ENCODE results near the gene CD7. TPM values are rescaled to one million over a fixed set of nuclear protein-coding genes. Genes with fewer than 3 reads are reported as not detected.

CD7 gene
- total RNA-seq, 1 experiment from 2014 or later = not detected

- no peak for DNase-seq (ENCODE audit: low spot score)
- H3K4me3 ChIP-seq (ENCODE audit: low read depth, low read length, poor library complexity, severe bottlenecking) = no peak overlapping the region
- no peaks in the 10 kb centered on the region for H3K9me3 ChIP-seq (ENCODE audit: low read depth, low read length, poor library complexity, severe bottlenecking)
- BruUV-seq (replicated peaks) = no TSS peak
- ChIA-PET POLR2A (ENCODE audit: low non-redundant PET) (no interaction called here), CTCF (no interaction called here)
- no peak overlapping the region for H3K27ac ChIP-seq (ENCODE audit: low read depth, low read length, poor library complexity, severe bottlenecking)
- no peaks in the 10 kb centered on the region for H3K27me3 ChIP-seq (replicated peaks; ENCODE audit: insufficient read depth, low read depth, low read length, poor library complexity)
- no peaks in the 10 kb centered on the region for H3K36me3 ChIP-seq (ENCODE audit: insufficient read depth, low read length, poor library complexity, severe bottlenecking)
- intact Hi-C loops (cut with micrococcal nuclease; ENCODE audit: unreplicated experiment) = no loop called here
- no peaks in the 10 kb centered on the region for H3K4me1 ChIP-seq (ENCODE audit: insufficient read depth, low read length, poor library complexity, severe bottlenecking)
- no peak for TF ChIP-seq CTCF (conservative IDR thresholded peaks at IDR 0.05; ENCODE audit: low read depth, low read length)
These were observed 1.6 kb upstream of the CD7 start for GRCh38 chr17:82318772-82319606.

- intact Hi-C loops (cut with micrococcal nuclease; ENCODE audit: unreplicated experiment) = no loop called here
- ChIA-PET POLR2A (ENCODE audit: low non-redundant PET) (no interaction called here), CTCF (no interaction called here)
- BruUV-seq (replicated peaks) = no TSS peak
- no peak for TF ChIP-seq CTCF (conservative IDR thresholded peaks at IDR 0.05; ENCODE audit: low read depth, low read length)
- TF ChIP-seq EZH2 (IDR thresholded peaks at IDR 0.05; ENCODE audit: borderline replicate concordance, low read depth, low read length, poor library complexity, severe bottlenecking) = no peak
- Histone ChIP-seq H3K4me3 (ENCODE audit: low read depth, low read length, poor library complexity, severe bottlenecking) (no peak overlapping the region), H3K27ac (ENCODE audit: low read depth, low read length, poor library complexity, severe bottlenecking) (no peak overlapping the region), H3K27me3 (replicated peaks; ENCODE audit: insufficient read depth, low read depth, low read length, poor library complexity) (no peaks in the 10 kb centered on the region), H3K9me3 (ENCODE audit: low read depth, low read length, poor library complexity, severe bottlenecking) (no peaks in the 10 kb centered on the region), H3K36me3 (ENCODE audit: insufficient read depth, low read length, poor library complexity, severe bottlenecking) (no peaks in the 10 kb centered on the region), H3K4me1 (ENCODE audit: insufficient read depth, low read length, poor library complexity, severe bottlenecking) (no peaks in the 10 kb centered on the region)
- no peak for DNase-seq (ENCODE audit: low spot score)
These were observed 726 bp upstream of the CD7 start for GRCh38 chr17:82318169-82318498.

- Histone ChIP-seq H3K27me3 (replicated peaks; ENCODE audit: insufficient read depth, low read depth, low read length, poor library complexity) (no peaks in the 10 kb centered on the region), H3K4me1 (ENCODE audit: insufficient read depth, low read length, poor library complexity, severe bottlenecking) (no peaks in the 10 kb centered on the region), H3K27ac (ENCODE audit: low read depth, low read length, poor library complexity, severe bottlenecking) (no peak overlapping the region), H3K4me3 (ENCODE audit: low read depth, low read length, poor library complexity, severe bottlenecking) (no peak overlapping the region), H3K9me3 (ENCODE audit: low read depth, low read length, poor library complexity, severe bottlenecking) (no peaks in the 10 kb centered on the region), H3K36me3 (ENCODE audit: insufficient read depth, low read length, poor library complexity, severe bottlenecking) (no peaks in the 10 kb centered on the region)
- intact Hi-C loops (cut with micrococcal nuclease; ENCODE audit: unreplicated experiment) = no loop called here
- no peak for DNase-seq (ENCODE audit: low spot score)
- TF ChIP-seq CTCF (conservative IDR thresholded peaks at IDR 0.05; ENCODE audit: low read depth, low read length) (no peak), EZH2 (IDR thresholded peaks at IDR 0.05; ENCODE audit: borderline replicate concordance, low read depth, low read length, poor library complexity, severe bottlenecking) (no peak)
- ChIA-PET POLR2A (ENCODE audit: low non-redundant PET) (no interaction called here), CTCF (no interaction called here)
- BruUV-seq (replicated peaks) = no TSS peak
These were observed 586 bp downstream of the CD7 start for GRCh38 chr17:82316651-82317393.

All from A673 (cell line).